Tongue (tissue), 2 donors: ENCODE measurements around the gene BICDL1. TPM values are rescaled to one million over a fixed set of nuclear protein-coding genes. Genes with fewer than 3 reads are reported as not detected.

ENCODE experiments used
- DNase-seq: peaks from one replicate; pipeline ENCODE4 v3.0.0-alpha.2; 2015
- total RNA-seq: library from RNA; depleted of rRNA; stranded (reverse); fragments of >200 nt; gene quantifications from one replicate; pipeline ENCODE4 v1.2.3, GENCODE V29; 2014

BICDL1 gene
- total RNA-seq, 1 donor from 2014 or later, result 4.0 TPM

- no peak for DNase-seq
Observed at GRCh38 chr12:120055231-120056000, 66.4 kb downstream of the BICDL1 start.

DNA sequence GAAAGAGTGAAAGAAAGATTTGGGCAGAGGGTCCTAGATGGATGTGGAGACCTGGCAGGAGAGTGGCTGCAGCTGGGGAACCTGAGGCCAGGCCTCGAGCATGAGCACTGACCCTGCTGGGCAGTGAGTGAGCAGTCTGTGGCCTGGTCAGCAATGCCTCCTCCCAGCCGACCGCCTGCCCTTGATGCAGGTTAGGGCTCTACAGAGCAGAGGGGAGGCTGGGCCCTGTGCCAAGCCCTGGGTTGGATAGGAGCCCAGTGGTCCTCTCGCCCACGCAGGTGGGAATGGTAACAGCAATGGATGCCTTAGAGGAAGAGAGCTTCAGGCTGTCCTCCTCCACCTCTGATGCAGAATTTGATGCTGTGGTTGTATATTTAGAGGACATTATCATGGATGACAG lies 67.7 kb downstream of the BICDL1 start:
- no peak for DNase-seq

GRCh38 chr12:120060196-120060595 lies 71.2 kb downstream of the BICDL1 start:
- DNase-seq, result no peak

DNA sequence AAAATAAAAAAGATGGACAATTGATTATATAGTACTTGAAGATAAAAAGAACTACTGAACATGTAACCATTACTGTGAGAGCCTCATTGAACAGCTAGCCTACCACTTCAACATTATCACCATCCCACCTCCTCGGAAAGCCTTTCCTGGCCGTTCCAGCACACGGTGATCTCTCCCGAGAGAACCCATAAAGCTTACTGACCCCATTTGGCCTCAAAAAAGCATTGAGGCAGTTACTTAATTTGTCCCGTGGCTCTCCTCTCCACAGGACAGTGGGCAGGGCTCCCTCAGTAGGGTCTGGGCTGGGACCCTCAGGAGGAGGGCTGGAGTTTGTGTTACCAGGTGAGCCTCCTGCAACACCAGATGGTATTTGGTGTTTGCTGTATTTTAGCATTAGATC lies 71.7 kb downstream of the BICDL1 start:
- no peak for DNase-seq

GRCh38 chr12:120061575-120062214 lies 72.7 kb downstream of the BICDL1 start:
- DNase-seq, result no peak

DNA sequence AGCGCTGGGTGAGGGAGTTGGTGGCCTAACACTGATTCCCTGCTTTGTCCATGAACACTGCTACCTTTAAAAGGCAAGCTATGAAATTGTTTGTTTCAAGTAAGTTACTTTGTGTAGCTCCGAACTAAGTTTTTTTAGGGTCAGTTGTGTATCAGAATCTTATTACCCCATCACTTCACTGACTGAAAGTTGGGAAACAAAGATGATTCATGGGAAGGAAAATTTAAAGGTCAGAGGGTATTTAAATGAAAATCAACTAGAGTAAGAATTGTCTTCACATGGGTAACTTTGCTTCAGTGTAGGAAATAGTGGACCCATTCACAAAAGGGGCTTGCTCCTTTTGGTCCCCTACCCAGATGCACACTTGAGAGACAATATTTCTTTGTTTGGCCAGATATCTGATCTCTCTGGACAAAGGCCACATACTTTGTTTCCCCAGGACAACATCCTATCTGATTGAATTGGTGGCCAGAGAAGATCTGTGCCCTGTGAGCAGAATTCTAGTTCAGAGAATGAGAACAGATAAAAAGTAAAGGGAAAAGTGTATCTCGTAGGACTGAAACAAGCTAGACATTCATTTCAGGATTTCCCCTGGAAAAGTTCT lies 74.0 kb downstream of the BICDL1 start:
- no peak for DNase-seq

DNA sequence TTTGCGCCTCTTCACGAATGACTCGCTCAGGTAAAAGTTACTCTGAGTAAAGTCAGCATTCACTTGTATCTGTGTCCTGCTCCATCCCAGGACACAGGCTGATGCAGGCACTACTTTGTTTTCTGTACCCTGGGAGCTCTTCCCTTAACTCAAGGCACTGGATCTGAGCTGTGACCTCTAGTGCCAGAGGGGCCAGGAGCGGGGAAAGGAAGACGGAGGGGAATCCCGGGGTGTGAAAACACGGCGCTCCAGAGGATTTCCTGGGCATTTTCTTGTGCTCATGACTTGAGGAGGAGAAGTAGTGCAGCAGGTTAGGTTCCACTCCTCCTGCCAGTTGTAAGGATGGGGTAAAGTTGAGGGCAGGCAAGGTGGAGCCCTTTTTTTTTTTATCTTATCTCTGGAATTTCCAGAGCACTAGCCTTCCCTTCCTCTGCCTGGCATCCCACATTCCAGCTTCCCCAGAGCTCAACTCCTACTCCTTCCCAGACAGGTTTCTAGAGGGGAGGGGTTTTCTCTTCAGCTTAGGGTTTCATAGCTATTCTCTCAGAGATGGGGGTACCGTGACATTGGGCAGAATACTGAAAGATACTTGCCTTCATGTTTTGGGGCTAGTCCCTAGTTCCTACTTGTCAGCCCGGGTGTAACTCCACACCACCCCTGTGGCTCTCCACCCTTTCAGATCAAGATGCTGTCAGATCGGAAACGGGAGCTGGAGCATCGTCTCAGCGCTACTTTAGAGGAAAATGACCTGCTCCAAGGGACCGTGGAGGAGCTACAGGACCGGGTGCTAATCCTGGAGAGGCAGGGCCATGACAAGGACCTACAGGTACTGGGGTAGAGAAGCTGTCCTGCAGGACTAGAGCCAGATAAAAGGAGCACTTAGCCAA lies 75.3 kb downstream of the BICDL1 start:
- no peak for DNase-seq

DNA sequence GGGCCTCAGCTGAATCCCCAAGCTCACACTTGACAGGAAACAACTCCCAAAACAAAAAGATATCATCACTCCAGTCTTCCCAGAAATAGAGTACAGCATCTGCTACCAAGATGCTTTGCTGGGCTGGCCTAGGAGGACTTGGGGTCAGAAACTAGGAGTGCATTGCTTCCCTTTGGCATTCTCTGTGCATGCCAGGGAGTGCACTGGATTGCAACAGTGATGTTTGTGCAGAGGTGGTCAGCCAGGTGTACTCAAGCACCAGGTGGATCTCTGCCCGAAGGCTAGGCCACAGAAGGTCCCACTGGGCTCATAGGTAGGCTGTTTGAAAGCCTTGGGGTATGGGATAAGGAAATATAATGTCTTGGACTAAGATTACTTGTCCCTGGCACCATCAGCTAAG lies 76.4 kb downstream of the BICDL1 start:
- DNase-seq, result no peak

GRCh38 chr12:120066341-120066740 lies 77.3 kb downstream of the BICDL1 start:
- DNase-seq, result no peak

- DNase-seq, result no peak
Observed at GRCh38 chr12:120067084-120067869, 78.2 kb downstream of the BICDL1 start.

DNA sequence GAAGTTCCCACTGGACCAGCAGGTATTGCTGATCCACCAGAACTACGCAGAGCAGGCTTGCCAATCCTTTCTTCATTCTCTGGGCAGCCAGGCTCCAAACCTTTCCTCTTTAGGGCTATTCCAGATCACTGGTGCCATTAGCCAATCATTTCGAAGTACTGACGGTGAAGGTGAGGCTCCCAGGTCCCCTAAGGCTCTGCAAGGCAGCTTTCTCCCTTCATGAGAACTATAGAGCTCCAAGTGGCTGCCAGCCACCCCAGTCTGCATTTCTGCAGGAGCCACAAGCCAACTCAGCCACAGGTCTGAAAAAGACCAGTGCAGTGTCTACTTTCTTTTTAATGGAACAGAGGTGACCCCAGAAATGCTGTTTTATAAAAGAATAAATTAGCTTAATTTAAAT lies 78.9 kb downstream of the BICDL1 start:
- no peak for DNase-seq

DNA sequence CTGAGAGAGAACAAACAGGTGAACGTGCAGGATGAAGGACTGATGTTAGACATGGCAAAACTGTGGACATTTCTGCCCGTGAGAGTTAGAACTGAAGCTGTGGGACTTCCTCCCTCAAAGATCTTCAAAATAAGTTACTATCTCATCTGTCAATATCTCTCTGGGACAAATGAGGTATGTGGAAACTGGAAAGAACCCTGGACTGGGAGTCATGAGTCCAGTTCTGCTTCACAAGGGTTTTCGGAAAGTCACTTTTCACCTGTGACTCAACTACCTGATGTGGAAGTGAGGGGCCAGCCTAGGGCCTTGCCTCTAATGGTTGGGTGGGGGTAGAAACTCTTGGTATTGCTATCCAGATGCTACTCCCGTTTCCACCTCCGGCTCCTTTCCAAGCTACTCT lies 80.2 kb downstream of the BICDL1 start:
- no peak for DNase-seq

GRCh38 chr12:120071493-120072020 lies 82.5 kb downstream of the BICDL1 start:
- DNase-seq, result no peak

GRCh38 chr12:120072472-120073249 lies 83.6 kb downstream of the BICDL1 start:
- DNase-seq, result no peak

GRCh38 chr12:120075034-120075616 lies 86.1 kb downstream of the BICDL1 start:
- no peak for DNase-seq

DNA sequence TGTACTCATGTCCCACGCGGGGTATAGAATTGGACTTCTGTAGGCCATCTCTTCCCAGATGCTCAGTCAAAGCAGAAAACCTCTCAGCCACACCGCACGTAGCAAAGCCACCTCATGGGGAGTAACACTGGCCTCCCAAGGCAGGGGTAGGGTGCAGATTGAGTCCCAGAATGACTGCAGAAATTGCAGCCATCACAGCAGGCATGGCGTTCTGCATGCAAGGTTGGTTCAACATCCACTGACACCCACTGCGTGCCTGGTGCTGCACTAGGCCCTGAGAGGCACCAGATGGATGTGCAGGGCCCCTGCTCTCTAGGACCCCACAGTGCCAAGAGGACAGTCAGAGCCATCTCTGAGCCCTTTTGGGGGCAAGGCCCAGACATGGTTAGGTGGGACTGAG lies 87.6 kb downstream of the BICDL1 start:
- no peak for DNase-seq

DNA sequence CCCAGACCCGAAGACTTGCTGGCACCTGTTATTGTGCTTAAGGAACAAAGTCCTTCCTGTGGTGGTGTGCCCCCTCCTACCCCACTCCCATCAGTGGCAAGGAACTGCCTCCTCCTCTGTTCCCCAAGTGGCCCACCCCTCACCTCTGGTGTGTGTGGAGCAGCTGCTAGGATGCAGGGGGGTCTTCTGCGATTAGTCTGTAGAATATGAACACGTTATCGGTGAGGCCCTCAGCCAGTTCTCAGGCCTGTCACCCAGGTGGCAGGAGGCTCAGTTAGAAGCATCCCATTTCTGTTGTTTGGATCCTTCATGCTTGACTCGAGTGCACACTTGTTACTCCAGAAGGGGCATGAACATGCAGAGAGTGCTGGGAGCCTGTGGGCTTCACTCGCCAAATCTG lies 88.2 kb downstream of the BICDL1 start:
- DNase-seq, result no peak

DNA sequence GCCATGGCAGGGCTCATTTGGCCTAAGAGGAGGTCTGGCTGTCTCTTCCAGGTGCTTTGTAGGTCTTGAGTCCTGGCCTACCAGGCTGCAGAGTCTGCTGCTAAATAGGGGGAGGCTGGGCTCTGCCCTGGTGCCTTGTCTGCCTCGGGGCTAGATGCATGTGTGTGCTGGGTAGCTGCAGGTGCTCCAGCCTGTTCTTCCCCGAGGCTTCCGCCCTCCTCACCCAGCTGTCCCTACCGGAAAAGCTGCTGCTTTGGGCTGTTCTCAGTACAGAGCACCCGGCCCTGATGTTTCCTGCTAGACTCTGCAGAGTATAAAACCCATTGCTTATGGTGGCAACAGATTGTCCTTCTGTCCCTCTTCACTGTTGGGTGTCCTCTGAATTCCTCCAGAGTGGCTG lies 89.8 kb downstream of the BICDL1 start:
- no peak for DNase-seq

- no peak for DNase-seq
Observed at GRCh38 chr12:120079411-120080400, 90.7 kb downstream of the BICDL1 start.
